ENCODE results near the gene GPC6.

Gene GPC6

DNA sequence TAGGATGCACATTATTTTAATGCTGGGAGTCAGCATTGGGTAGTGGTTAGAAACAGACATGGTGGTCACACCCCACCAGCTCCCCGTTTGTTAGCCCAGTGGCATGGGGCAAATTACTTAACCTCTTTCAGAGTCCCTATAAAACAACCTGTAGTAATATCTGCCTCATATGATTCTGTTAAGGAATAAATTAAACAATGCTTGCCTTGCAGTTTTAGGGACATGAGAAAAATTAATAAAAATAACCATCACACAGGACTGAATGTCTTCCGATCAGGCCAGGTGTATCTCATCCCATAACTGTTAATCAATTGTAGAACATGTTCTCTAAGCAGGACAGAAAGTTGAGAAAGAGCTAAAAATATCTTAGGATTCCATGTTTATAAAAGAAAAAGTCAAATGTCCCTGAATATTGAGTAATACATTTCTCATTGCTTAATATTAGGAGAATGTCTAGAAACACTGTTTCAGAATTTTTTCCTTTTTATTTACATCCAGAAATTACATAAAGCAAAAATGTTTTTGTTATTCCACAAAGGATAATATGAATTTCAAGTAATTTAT, 196.5 kb downstream of the GPC6 start:
- DNase-seq: no peak
- Histone ChIP-seq H3K4me2 (ENCODE audit: low read length) (no peak overlapping the region), H3K79me2 (ENCODE audit: control insufficient read depth, insufficient read depth, low read length) (peaks cover 2% of the 10 kb centered on the region), H2BK120ac (ENCODE audit: low read depth, low read length) (no peak overlapping the region), H3K36me3 (ENCODE audit: control insufficient read depth, insufficient read depth, low read length) (no peaks in the 10 kb centered on the region), H3K23ac (ENCODE audit: low read length) (no peak overlapping the region), H3K9ac (ENCODE audit: low read length) (no peak overlapping the region), H3K79me1 (ENCODE audit: low read length) (peaks cover 5% of the 10 kb centered on the region), H3K18ac (ENCODE audit: low read length) (no peak overlapping the region), H3K4me1 (ENCODE audit: control insufficient read depth, low read depth, low read length) (peaks cover 4% of the 10 kb centered on the region), H4K8ac (ENCODE audit: low read depth, low read length) (no peak overlapping the region), H2BK15ac (replicated peaks; ENCODE audit: low read depth) (no peak overlapping the region), H3K27ac (ENCODE audit: low read depth, low read length) (no peak overlapping the region), H3K56ac (ENCODE audit: low read length) (no peak overlapping the region), H3K4me3 (ENCODE audit: low read length) (no peak overlapping the region), H2AK5ac (ENCODE audit: low read length) (no peak overlapping the region), H3K27me3 (ENCODE audit: insufficient read depth, low read length, poor library complexity) (no peaks in the 10 kb centered on the region), H2BK5ac (ENCODE audit: low read length) (no peak overlapping the region), H3K4ac (ENCODE audit: low read depth, low read length) (no peak overlapping the region), H4K5ac (ENCODE audit: low read length) (no peak overlapping the region)
- no CpG with 5 or more reads among the region's 2 CpGs for WGBS (ENCODE audit: extremely low coverage, insufficient coverage, low lambda C conversion rate)

DNA sequence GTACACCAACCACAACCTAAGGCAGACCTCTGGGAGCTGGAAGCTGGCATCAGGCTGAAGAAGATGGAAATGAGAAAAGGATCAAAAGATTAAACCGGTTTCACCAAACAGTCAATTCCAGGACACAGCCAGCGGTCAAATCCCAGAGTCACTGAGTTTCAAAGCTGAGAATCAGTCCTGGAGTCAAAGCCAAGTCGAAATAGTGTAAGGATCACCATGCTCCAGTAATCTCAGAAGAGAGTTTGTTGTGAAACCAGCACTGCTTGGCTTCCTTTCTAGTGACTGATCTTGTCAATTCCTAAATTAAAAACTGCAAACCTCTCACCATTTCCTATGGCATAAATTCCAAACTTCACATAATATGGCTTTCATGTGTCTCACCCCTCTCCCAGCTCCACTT, 198.8 kb downstream of the GPC6 start:
- H3K23ac ChIP-seq (ENCODE audit: low read length): no peak overlapping the region
- H2AK5ac ChIP-seq (ENCODE audit: low read length): no peak overlapping the region
- no CpG with 5 or more reads among the region's 3 CpGs for WGBS (ENCODE audit: extremely low coverage, insufficient coverage, low lambda C conversion rate)
- no peak overlapping the region for H2BK5ac ChIP-seq (ENCODE audit: low read length)
- no peak overlapping the region for H2BK120ac ChIP-seq (ENCODE audit: low read depth, low read length)
- DNase-seq: no peak
- H3K4ac ChIP-seq (ENCODE audit: low read depth, low read length): no peak overlapping the region
- no peaks in the 10 kb centered on the region for H3K27me3 ChIP-seq (ENCODE audit: insufficient read depth, low read length, poor library complexity)
- H3K4me2 ChIP-seq (ENCODE audit: low read length): no peak overlapping the region
- no peak overlapping the region for H2BK15ac ChIP-seq (replicated peaks; ENCODE audit: low read depth)
- no peak overlapping the region for H3K9ac ChIP-seq (ENCODE audit: low read length)
- no peak overlapping the region for H3K56ac ChIP-seq (ENCODE audit: low read length)
- no peak overlapping the region for H4K5ac ChIP-seq (ENCODE audit: low read length)
- peaks cover 2% of the 10 kb centered on the region for H3K4me1 ChIP-seq (ENCODE audit: control insufficient read depth, low read depth, low read length)
- peaks cover 2% of the 10 kb centered on the region for H3K79me2 ChIP-seq (ENCODE audit: control insufficient read depth, insufficient read depth, low read length)
- no peak overlapping the region for H3K4me3 ChIP-seq (ENCODE audit: low read length)
- no peaks in the 10 kb centered on the region for H3K36me3 ChIP-seq (ENCODE audit: control insufficient read depth, insufficient read depth, low read length)
- no peak overlapping the region for H3K18ac ChIP-seq (ENCODE audit: low read length)
- peaks cover 7% of the 10 kb centered on the region for H3K79me1 ChIP-seq (ENCODE audit: low read length)
- H3K27ac ChIP-seq (ENCODE audit: low read depth, low read length): no peak overlapping the region
- H4K8ac ChIP-seq (ENCODE audit: low read depth, low read length): no peak overlapping the region

DNA sequence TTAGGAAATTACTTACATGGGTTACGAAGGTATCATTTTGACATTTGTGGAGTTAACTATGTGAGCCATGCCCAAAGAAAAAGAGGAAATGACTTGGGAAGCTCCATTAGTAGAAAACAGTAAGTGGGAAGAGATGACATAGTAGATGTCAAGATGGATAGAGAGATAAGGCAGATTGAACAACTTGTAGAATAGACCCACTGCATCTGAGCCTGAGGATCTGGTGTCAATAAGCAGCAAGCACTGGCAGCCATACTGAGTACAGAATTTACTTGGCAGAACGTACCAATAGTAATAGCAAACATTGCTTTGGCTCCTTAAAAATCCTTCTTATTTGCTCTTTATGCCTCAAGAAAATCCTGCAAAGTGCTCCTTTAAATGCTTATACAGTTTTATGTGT, 203.8 kb downstream of the GPC6 start:
- H3K79me1 ChIP-seq (ENCODE audit: low read length): peaks cover 5% of the 10 kb centered on the region
- H3K4ac ChIP-seq (ENCODE audit: low read depth, low read length): no peak overlapping the region
- H3K27ac ChIP-seq (ENCODE audit: low read depth, low read length): no peak overlapping the region
- H4K8ac ChIP-seq (ENCODE audit: low read depth, low read length): no peak overlapping the region
- no peak overlapping the region for H2BK15ac ChIP-seq (replicated peaks; ENCODE audit: low read depth)
- H2BK5ac ChIP-seq (ENCODE audit: low read length): no peak overlapping the region
- H3K4me2 ChIP-seq (ENCODE audit: low read length): no peak overlapping the region
- H2AK5ac ChIP-seq (ENCODE audit: low read length): no peak overlapping the region
- no peak overlapping the region for H4K5ac ChIP-seq (ENCODE audit: low read length)
- no peak for DNase-seq
- H3K79me2 ChIP-seq (ENCODE audit: control insufficient read depth, insufficient read depth, low read length): peaks cover 1% of the 10 kb centered on the region
- no peak overlapping the region for H3K23ac ChIP-seq (ENCODE audit: low read length)
- H3K36me3 ChIP-seq (ENCODE audit: control insufficient read depth, insufficient read depth, low read length): no peaks in the 10 kb centered on the region
- WGBS (ENCODE audit: extremely low coverage, insufficient coverage, low lambda C conversion rate): no CpG with 5 or more reads among the region's 2 CpGs
- H3K27me3 ChIP-seq (ENCODE audit: insufficient read depth, low read length, poor library complexity): no peaks in the 10 kb centered on the region
- H2BK120ac ChIP-seq (ENCODE audit: low read depth, low read length): no peak overlapping the region
- no peak overlapping the region for H3K4me3 ChIP-seq (ENCODE audit: low read length)
- no peak overlapping the region for H3K9ac ChIP-seq (ENCODE audit: low read length)
- H3K4me1 ChIP-seq (ENCODE audit: control insufficient read depth, low read depth, low read length): no peaks in the 10 kb centered on the region
- no peak overlapping the region for H3K18ac ChIP-seq (ENCODE audit: low read length)
- no peak overlapping the region for H3K56ac ChIP-seq (ENCODE audit: low read length)

DNA sequence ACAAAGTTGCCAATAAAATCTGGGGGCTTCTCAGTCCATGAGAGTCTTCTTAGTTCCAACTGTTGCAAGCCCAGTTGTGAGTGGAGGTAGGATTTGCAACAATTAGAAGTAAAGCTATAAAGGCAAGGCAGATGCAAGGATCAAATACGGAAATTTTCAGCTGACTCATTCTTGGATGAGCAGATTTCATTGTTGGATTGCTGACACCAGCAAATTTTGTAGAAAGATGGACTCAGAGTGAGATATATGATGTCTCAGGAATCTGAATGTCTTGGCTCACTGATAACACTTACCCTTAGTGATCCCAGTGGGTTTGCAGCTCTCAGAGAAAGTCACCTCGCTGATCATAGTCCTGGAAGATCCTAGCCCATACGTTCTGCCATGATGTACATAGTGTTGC, 209.0 kb downstream of the GPC6 start:
- Histone ChIP-seq H3K36me3 (ENCODE audit: control insufficient read depth, insufficient read depth, low read length) (no peaks in the 10 kb centered on the region), H3K4me1 (ENCODE audit: control insufficient read depth, low read depth, low read length) (no peaks in the 10 kb centered on the region), H4K5ac (ENCODE audit: low read length) (no peak overlapping the region), H2BK15ac (replicated peaks; ENCODE audit: low read depth) (no peak overlapping the region), H3K18ac (ENCODE audit: low read length) (no peak overlapping the region), H3K9ac (ENCODE audit: low read length) (no peak overlapping the region), H3K4ac (ENCODE audit: low read depth, low read length) (no peak overlapping the region), H2BK5ac (ENCODE audit: low read length) (no peak overlapping the region), H4K8ac (ENCODE audit: low read depth, low read length) (no peak overlapping the region), H3K4me3 (ENCODE audit: low read length) (no peak overlapping the region), H3K27ac (ENCODE audit: low read depth, low read length) (no peak overlapping the region), H2AK5ac (ENCODE audit: low read length) (no peak overlapping the region), H2BK120ac (ENCODE audit: low read depth, low read length) (no peak overlapping the region), H3K4me2 (ENCODE audit: low read length) (no peak overlapping the region), H3K23ac (ENCODE audit: low read length) (no peak overlapping the region), H3K79me2 (ENCODE audit: control insufficient read depth, insufficient read depth, low read length) (peaks cover 1% of the 10 kb centered on the region), H3K56ac (ENCODE audit: low read length) (no peak overlapping the region), H3K79me1 (ENCODE audit: low read length) (peaks cover 1% of the 10 kb centered on the region), H3K27me3 (ENCODE audit: insufficient read depth, low read length, poor library complexity) (no peaks in the 10 kb centered on the region)
- WGBS (ENCODE audit: extremely low coverage, insufficient coverage, low lambda C conversion rate): no CpG with 5 or more reads among the region's 3 CpGs
- no peak for DNase-seq

DNA sequence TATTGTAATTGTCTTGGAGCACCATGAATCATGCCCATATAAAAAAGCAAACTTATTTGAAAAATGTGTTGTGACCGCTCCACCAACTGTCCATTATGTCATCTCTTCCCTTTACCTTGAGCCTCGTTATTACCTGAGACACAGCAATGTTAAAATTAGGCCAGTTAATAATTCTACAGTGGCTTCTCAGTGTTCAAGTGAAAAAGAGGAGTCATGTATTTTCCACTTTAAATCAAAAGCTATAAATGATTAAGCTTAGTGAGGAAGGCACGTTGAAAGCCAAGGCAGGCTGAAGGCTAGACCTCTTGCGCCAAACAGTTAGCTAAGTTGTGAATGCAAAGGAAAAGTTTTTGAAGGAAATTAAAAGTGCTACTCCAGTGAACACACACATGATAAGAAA, 210.5 kb downstream of the GPC6 start:
- no peak overlapping the region for H3K23ac ChIP-seq (ENCODE audit: low read length)
- no CpG with 5 or more reads among the region's 4 CpGs for WGBS (ENCODE audit: extremely low coverage, insufficient coverage, low lambda C conversion rate)
- no peak overlapping the region for H3K27ac ChIP-seq (ENCODE audit: low read depth, low read length)
- no peak overlapping the region for H3K4ac ChIP-seq (ENCODE audit: low read depth, low read length)
- no peak overlapping the region for H3K4me2 ChIP-seq (ENCODE audit: low read length)
- H4K5ac ChIP-seq (ENCODE audit: low read length): no peak overlapping the region
- H2BK120ac ChIP-seq (ENCODE audit: low read depth, low read length): no peak overlapping the region
- no peaks in the 10 kb centered on the region for H3K27me3 ChIP-seq (ENCODE audit: insufficient read depth, low read length, poor library complexity)
- peaks cover 3% of the 10 kb centered on the region for H3K79me1 ChIP-seq (ENCODE audit: low read length)
- H2BK5ac ChIP-seq (ENCODE audit: low read length): no peak overlapping the region
- no peak overlapping the region for H2AK5ac ChIP-seq (ENCODE audit: low read length)
- H2BK15ac ChIP-seq (replicated peaks; ENCODE audit: low read depth): no peak overlapping the region
- H3K4me3 ChIP-seq (ENCODE audit: low read length): no peak overlapping the region
- H3K18ac ChIP-seq (ENCODE audit: low read length): no peak overlapping the region
- no peak overlapping the region for H3K9ac ChIP-seq (ENCODE audit: low read length)
- H4K8ac ChIP-seq (ENCODE audit: low read depth, low read length): no peak overlapping the region
- DNase-seq: no peak
- peaks cover 4% of the 10 kb centered on the region for H3K79me2 ChIP-seq (ENCODE audit: control insufficient read depth, insufficient read depth, low read length)
- H3K56ac ChIP-seq (ENCODE audit: low read length): no peak overlapping the region
- H3K4me1 ChIP-seq (ENCODE audit: control insufficient read depth, low read depth, low read length): no peaks in the 10 kb centered on the region
- no peaks in the 10 kb centered on the region for H3K36me3 ChIP-seq (ENCODE audit: control insufficient read depth, insufficient read depth, low read length)

DNA sequence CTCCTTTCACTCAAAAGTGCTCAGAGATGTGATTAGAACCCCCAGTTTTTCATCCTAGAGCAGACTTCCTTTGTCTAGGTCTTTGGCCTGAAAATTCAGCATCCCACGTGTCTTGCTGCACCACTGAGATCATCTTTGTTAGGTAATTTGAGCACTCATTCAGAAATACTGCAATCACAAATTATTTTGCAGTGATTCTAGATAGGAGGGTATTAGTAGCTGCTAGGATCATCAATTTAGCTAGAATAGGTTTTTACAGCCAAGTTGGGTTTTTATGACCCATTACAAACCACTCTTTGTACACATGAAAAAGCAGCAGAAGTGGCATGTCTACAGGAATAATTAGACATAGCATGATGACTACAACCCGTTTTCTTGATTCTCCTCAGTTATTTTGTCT, 219.6 kb downstream of the GPC6 start:
- H3K18ac ChIP-seq (ENCODE audit: low read length): no peak overlapping the region
- H2AK5ac ChIP-seq (ENCODE audit: low read length): no peak overlapping the region
- H3K4me1 ChIP-seq (ENCODE audit: control insufficient read depth, low read depth, low read length): no peaks in the 10 kb centered on the region
- H3K56ac ChIP-seq (ENCODE audit: low read length): no peak overlapping the region
- no peak overlapping the region for H2BK120ac ChIP-seq (ENCODE audit: low read depth, low read length)
- DNase-seq: no peak
- no peak overlapping the region for H3K4ac ChIP-seq (ENCODE audit: low read depth, low read length)
- H4K8ac ChIP-seq (ENCODE audit: low read depth, low read length): no peak overlapping the region
- H2BK15ac ChIP-seq (replicated peaks; ENCODE audit: low read depth): no peak overlapping the region
- H3K4me2 ChIP-seq (ENCODE audit: low read length): no peak overlapping the region
- no peak overlapping the region for H2BK5ac ChIP-seq (ENCODE audit: low read length)
- peaks cover 4% of the 10 kb centered on the region for H3K79me1 ChIP-seq (ENCODE audit: low read length)
- no peaks in the 10 kb centered on the region for H3K27me3 ChIP-seq (ENCODE audit: insufficient read depth, low read length, poor library complexity)
- H4K5ac ChIP-seq (ENCODE audit: low read length): no peak overlapping the region
- peaks cover 2% of the 10 kb centered on the region for H3K79me2 ChIP-seq (ENCODE audit: control insufficient read depth, insufficient read depth, low read length)
- H3K9ac ChIP-seq (ENCODE audit: low read length): no peak overlapping the region
- H3K27ac ChIP-seq (ENCODE audit: low read depth, low read length): no peak overlapping the region
- no peak overlapping the region for H3K23ac ChIP-seq (ENCODE audit: low read length)
- WGBS (ENCODE audit: extremely low coverage, insufficient coverage, low lambda C conversion rate): no CpG with 5 or more reads among the region's 2 CpGs
- no peak overlapping the region for H3K4me3 ChIP-seq (ENCODE audit: low read length)
- no peaks in the 10 kb centered on the region for H3K36me3 ChIP-seq (ENCODE audit: control insufficient read depth, insufficient read depth, low read length)

Data from mesendoderm (in vitro differentiated cells).